HUES48 (cell line): ENCODE measurements around the gene RAI1.

Experiments
- H3K27ac ChIP-seq: one replicate; pipeline ENCODE4 v1.7.0; 2013; ENCODE audit warnings: low read depth, low read length, inconsistent platforms
- H3K27me3 ChIP-seq: 2 replicates; pipeline ENCODE4 v1.6.1; 2013; ENCODE audit warnings: mild to moderate bottlenecking, low read length; ENCODE audit not compliant: control insufficient read depth, insufficient read depth
- H3K36me3 ChIP-seq: 2 replicates; pipeline ENCODE4 v1.6.1; 2013; ENCODE audit warnings: low read length; ENCODE audit not compliant: control insufficient read depth, insufficient read depth
- H3K4me1 ChIP-seq: 2 replicates; pipeline ENCODE4 v1.6.1; 2013; ENCODE audit warnings: mild to moderate bottlenecking, low read length; ENCODE audit not compliant: control insufficient read depth, insufficient read depth
- H3K4me3 ChIP-seq: 2 replicates; pipeline ENCODE4 v1.5.1; 2013; ENCODE audit warnings: mild to moderate bottlenecking, low read depth, low read length
- H3K9ac ChIP-seq: 2 replicates; pipeline ENCODE4 v1.6.1; 2013; ENCODE audit warnings: mild to moderate bottlenecking, low read depth, low read length, moderate library complexity
- H3K9me3 ChIP-seq: 2 replicates; pipeline ENCODE4 v1.6.1; 2013; ENCODE audit warnings: low read length; ENCODE audit not compliant: control insufficient read depth, insufficient read depth

Gene RAI1

GRCh38 chr17:17729620-17730249 is 48.5 kb downstream of the RAI1 start:
- Histone ChIP-seq H3K4me3 (no peak overlapping the region), H3K9ac (no peak overlapping the region), H3K27ac (no peak overlapping the region), H3K9me3 (no peaks in the 10 kb centered on the region), H3K36me3 (no peaks in the 10 kb centered on the region), H3K27me3 (peaks cover 69% of the 10 kb centered on the region), H3K4me1 (peaks cover 20% of the 10 kb centered on the region; the same call in 1 of the 2 replicates)

GRCh38 chr17:17730250-17730935 is 49.1 kb downstream of the RAI1 start:
- H3K27ac ChIP-seq = no peak overlapping the region
- peaks cover 63% of the 10 kb centered on the region for H3K27me3 ChIP-seq
- peaks cover 17% of the 10 kb centered on the region; the same call in 1 of the 2 replicates for H3K4me1 ChIP-seq
- H3K4me3 ChIP-seq = no peak overlapping the region
- H3K9me3 ChIP-seq = no peaks in the 10 kb centered on the region
- H3K9ac ChIP-seq = no peak overlapping the region
- H3K36me3 ChIP-seq = no peaks in the 10 kb centered on the region

GRCh38 chr17:17732444-17732843 is 51.2 kb downstream of the RAI1 start:
- peaks cover 47% of the 10 kb centered on the region for H3K27me3 ChIP-seq

GRCh38 chr17:17732892-17733670 is 51.8 kb downstream of the RAI1 start:
- H3K9ac ChIP-seq = no peak overlapping the region
- no peaks in the 10 kb centered on the region for H3K9me3 ChIP-seq
- H3K36me3 ChIP-seq = no peaks in the 10 kb centered on the region
- H3K27ac ChIP-seq = no peak overlapping the region
- no peaks in the 10 kb centered on the region for H3K4me1 ChIP-seq
- no peak overlapping the region for H3K4me3 ChIP-seq
- peaks cover 41% of the 10 kb centered on the region for H3K27me3 ChIP-seq

More at GRCh38 chr17:17732444-17732843, 51.2 kb downstream of the RAI1 start:
- no peak overlapping the region for H3K4me3 ChIP-seq
- no peak overlapping the region for H3K9ac ChIP-seq
- no peaks in the 10 kb centered on the region for H3K36me3 ChIP-seq
- H3K27ac ChIP-seq = no peak overlapping the region
- peaks cover 6% of the 10 kb centered on the region; the same call in 1 of the 2 replicates for H3K4me1 ChIP-seq
- H3K9me3 ChIP-seq = no peaks in the 10 kb centered on the region

GRCh38 chr17:17736205-17737183 is 55.2 kb downstream of the RAI1 start:
- H3K9me3 ChIP-seq = no peaks in the 10 kb centered on the region
- H3K27me3 ChIP-seq = peaks cover 23% of the 10 kb centered on the region
- H3K27ac ChIP-seq = no peak overlapping the region
- H3K4me1 ChIP-seq = peaks cover 32% of the 10 kb centered on the region
- no peaks in the 10 kb centered on the region for H3K36me3 ChIP-seq
- H3K9ac ChIP-seq = no peak overlapping the region
- no peak overlapping the region for H3K4me3 ChIP-seq

- H3K4me3 ChIP-seq = no peak overlapping the region
- H3K9ac ChIP-seq = no peak overlapping the region
- no peaks in the 10 kb centered on the region for H3K36me3 ChIP-seq
- no peaks in the 10 kb centered on the region for H3K9me3 ChIP-seq
- peaks cover 38% of the 10 kb centered on the region for H3K4me1 ChIP-seq
- no peak overlapping the region for H3K27ac ChIP-seq
- H3K27me3 ChIP-seq = peaks cover 22% of the 10 kb centered on the region
These were observed 57.0 kb downstream of the RAI1 start for GRCh38 chr17:17737961-17738894.

GRCh38 chr17:17738901-17739300 is 57.6 kb downstream of the RAI1 start:
- no peak overlapping the region for H3K9ac ChIP-seq
- H3K9me3 ChIP-seq = no peaks in the 10 kb centered on the region
- no peak overlapping the region for H3K27ac ChIP-seq
- H3K4me1 ChIP-seq = peaks cover 38% of the 10 kb centered on the region
- no peaks in the 10 kb centered on the region for H3K36me3 ChIP-seq
- peaks cover 15% of the 10 kb centered on the region for H3K27me3 ChIP-seq
- no peak overlapping the region for H3K4me3 ChIP-seq

- no peak overlapping the region for H3K9ac ChIP-seq
- peaks cover 13% of the 10 kb centered on the region for H3K27me3 ChIP-seq
- no peaks in the 10 kb centered on the region for H3K36me3 ChIP-seq
- H3K27ac ChIP-seq = no peak overlapping the region
- H3K9me3 ChIP-seq = no peaks in the 10 kb centered on the region
- no peak overlapping the region for H3K4me3 ChIP-seq
- H3K4me1 ChIP-seq = peaks cover 38% of the 10 kb centered on the region
These were observed 58.3 kb downstream of the RAI1 start for GRCh38 chr17:17739388-17740066.

GRCh38 chr17:17740615-17741348 is 59.5 kb downstream of the RAI1 start:
- no peaks in the 10 kb centered on the region for H3K36me3 ChIP-seq
- no peak overlapping the region for H3K4me3 ChIP-seq
- H3K9me3 ChIP-seq = no peaks in the 10 kb centered on the region
- peaks cover 38% of the 10 kb centered on the region for H3K4me1 ChIP-seq
- no peak overlapping the region for H3K9ac ChIP-seq
- peaks cover 9% of the 10 kb centered on the region for H3K27me3 ChIP-seq
- peak overlapping the region; percentile 65 for H3K27ac ChIP-seq
